HG02610 (cell line): ENCODE results near the gene RAP1GDS1.
"Not testable (repeated sequence)": the region's sequence is repeated elsewhere in the genome, so short reads cannot be mapped to it uniquely, and the experiment has no call there.

ENCODE experiments used
- ATAC-seq: cut with Tn5 transposase; IDR thresholded peaks from one replicate; pipeline ENCODE4 v1.9.1; 2021; ENCODE audit warnings: mild to moderate bottlenecking, moderate library complexity; ENCODE audit not compliant: unreplicated experiment

RAP1GDS1 gene

DNA sequence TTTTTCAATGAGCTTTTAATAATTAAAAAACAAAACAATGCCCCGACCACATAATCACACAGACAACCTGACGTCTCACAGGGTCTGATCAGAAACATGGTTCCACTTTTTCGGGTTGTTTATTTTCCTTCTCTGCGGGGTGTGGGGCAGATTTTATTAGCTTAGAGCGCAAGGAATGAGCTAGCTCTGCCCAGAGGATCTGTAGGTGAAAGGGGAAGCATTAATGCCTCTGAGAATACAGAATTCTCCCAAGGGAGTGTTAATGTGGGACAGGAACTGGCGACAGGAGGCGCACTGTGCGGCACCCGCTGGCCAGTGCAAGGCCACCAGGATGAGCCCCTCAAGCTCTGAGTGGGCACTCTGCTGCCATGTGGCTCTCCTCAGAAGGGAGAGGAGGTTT lies 215.7 kb downstream of the RAP1GDS1 start:
- no peak for ATAC-seq

DNA sequence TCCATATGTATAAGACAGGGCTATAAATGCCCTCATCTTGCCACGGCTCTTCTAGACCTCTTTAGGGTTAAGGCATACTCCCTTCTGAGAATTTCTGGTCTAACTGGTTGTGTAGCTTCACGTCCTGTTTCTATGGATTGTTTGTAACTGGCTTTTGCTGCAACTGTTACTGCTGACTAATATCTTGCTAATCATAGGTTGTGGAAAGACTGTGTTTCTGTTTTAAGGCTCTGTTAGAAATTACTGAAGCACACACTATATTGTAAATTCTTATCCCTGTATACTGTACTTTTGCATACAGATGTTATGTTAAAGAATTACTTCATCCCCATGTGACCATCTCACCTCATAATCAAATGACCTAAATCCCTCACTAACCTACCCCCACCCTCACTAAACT lies 218.4 kb downstream of the RAP1GDS1 start:
- not testable (repeated sequence) for ATAC-seq

DNA sequence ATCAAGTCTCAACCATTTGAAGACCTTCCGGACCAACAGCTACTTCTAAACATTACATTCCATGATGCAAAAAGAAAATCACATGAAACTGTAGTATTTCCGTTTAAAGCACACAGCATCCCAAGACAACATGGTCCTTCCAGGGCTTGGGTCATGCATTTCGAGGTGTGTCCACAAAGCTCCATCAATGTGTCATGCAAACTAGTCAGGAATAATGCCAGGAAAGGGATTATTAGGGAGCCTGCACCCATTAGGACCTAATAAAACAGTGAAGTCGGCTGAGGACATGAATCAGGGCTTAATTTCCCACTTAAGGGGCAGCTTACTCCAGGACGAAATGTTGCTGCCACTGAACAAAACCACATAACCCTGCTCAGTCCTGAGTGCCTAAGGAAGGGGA lies 219.4 kb downstream of the RAP1GDS1 start:
- no peak for ATAC-seq

DNA sequence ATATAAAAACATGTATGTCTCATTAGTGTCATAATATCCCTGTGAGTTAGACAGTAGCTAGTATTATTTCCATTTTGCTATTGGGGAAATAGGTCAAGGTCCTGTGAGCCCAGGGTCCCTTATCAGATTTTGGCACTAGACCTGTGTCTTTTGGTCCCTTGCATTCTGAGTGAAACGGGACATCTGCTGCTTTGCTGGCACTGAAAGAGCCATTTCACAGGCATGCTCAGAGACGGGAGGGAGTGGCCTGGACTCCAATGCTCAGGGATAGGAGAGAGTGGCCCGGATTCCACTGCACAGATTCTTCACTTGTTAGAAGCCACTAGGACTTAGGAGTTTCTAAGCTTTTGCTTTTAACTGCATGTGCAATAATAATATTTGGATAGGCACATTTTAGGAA lies 220.0 kb downstream of the RAP1GDS1 start:
- ATAC-seq = no peak

DNA sequence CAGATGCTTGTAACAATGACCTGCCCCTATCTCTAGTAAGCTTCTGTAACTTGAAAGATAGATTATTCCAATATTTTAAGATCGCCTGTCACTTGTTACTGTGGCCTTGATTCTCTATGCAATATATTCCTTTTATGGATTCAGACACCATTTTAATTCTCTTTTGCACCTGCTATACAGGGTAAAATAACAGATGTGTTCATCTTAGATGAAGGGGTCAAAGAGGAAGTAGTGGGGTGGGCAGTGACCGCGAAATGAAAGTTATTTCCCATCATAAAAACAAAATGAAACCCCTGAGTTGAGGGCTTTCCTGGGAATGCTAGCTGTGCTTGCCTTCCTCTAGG lies 221.3 kb downstream of the RAP1GDS1 start:
- peak; percentile 26 for ATAC-seq

DNA sequence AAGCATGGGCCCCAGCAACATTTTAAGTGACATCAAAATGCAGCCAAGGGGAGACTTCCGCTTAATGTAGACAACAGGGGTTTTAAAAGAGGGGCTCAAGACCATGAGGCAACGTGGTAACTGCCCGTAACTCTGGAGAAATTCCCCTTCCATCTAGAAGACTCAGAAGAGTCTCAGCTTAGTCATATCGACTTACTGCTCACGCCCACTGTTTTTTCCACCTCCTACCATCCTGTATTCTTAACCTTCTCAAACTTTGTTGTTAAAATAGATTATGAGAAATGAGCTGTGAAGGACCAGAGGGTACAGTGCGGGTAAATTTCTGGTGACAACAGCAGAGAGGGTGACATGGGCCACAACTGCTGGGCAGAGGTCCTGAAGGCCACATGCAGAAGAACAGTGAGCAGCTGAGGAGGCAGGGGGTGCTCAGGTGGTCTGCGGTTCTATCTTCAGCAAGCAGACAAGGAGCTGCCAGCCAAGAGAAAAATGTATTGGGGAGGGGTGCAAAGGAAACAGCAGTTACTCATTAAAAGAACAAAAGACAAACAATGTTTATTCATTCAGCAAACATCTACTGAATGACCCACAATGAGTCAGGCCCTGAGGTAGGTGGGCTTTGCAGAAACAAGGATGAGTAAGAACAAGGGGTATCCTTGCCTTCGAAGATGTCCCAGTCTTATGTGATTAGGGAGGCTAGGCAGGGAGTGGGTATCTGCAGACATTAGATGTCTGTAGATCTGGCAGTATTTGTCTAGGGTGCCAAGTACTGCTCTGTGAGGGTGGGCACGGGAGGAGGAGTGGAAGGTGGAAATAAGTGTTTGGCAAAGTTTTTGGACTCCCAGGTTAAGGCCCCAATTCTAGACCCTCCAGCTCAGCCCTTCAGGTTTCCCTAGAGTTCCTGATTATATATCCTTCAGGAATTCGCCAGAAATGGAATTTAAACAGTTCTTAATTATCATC lies 221.9 kb downstream of the RAP1GDS1 start:
- ATAC-seq = peak; percentile 96

DNA sequence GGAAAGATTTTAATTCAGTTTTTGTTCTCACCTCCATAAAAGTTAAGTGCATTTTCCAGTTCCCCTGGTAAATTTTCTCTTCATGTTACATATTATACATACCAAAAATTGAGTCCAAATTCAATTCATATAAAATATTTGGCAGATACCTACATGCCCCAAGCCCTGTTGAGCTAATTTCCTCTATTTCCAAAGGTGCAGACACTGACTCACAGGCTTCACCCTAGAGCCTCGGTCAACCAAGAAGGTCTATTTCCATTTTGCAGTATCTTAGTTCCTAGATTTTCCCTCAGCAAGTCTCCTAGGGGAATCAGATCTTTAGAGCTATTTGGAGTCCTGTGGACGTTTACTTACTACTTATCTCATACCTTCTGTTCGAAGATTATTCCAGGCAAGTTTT lies 222.8 kb downstream of the RAP1GDS1 start:
- no peak for ATAC-seq

DNA sequence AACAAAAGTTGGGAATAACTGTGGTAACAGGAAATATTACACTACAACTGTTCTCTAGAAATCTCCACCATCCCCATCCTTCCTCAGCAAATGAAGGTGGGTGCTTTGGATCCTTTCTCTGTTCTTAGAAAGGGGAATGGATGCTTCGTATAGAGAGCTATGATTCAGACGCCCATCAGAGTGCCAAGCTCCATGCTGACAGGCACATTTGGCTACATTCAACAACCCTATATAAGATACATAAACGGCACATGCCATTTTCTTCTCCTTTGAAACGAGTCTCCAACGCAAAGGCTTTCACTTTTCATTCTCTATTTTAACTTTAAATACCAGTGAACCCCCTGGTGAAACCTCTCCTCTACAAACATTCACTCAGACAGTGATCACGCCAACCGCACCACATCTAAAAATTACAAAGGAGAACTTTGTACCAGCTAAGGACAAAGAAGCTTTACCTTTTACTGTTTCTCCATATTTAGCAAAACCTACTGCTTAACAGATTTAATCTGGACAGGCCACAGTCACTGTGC lies 224.7 kb downstream of the RAP1GDS1 start:
- ATAC-seq = no peak

DNA sequence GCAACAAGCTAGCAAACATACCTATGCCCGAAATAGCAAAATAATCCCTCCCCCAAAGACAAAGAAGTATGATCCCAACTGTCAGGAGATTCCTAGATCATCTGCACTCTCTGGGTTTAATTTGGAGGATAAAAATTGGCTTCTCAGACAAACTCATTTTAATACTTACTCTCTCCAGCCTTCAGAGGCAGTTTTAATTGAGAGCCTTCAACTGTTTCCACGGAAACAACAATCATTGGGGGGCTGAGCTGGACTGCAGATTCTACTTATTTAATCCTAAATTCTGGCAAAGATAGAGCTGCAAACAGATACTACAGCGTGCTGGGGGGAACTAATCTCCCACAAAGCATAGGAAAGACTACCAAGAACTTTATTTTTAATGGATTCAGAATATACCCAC lies 229.1 kb downstream of the RAP1GDS1 start:
- ATAC-seq = no peak

DNA sequence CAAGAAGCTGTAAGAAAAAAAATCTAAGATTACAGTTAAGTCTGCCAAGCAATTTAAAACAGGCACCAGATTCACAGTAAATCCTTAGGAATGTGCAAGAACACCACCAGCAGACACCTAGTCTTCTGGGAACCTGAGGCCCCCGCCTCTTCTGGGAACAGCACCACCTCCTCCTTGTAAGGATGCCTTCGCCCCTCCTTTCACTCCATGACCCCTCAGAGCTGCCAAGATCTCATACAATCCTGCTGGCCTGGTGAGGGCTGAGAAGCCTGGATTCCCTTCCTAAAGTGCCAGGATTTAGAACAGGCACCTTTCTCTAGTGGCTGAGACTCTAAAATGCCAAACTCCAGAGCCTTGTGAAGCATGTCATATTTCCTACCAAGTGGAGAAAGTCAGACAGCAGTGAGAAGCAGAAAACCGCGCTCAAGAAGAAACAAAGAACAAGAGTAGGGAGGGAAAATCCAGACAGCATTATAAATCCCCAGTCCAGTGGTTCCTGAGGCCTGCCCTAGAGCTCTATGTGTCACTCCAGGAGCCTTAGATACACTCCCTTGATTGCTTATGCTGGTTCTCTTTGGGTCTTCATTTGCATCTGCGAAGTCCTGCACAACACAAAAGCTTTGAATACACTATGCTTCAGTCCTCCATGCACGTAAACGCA lies 230.8 kb downstream of the RAP1GDS1 start:
- ATAC-seq = no peak

DNA sequence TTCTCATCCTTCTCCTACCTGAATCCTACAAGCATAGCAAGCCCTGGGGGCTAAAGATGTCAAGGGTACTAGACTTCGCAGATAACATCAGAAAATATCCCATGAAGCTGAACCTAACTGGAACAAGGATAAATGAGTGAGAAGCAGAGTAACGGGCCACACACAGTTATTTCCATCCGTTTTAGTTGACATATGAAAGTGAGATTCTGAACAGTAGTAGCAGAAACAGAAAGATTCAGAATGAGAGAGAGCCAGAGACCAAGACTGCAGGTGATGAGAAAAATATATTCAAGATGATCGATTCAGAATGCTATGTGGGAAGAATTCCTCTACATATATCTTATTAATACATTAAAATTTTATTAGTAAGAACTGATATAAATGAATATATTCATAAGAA lies 232.1 kb downstream of the RAP1GDS1 start:
- ATAC-seq = peak; percentile 57
